DOHH2 (cell line): ENCODE results near the gene WDR75.

Source experiments
- H3F3A ChIP-seq: fragments of 200-600 bp; sonication (generic), shearing (Covaris generic); 2 replicates; pipeline ENCODE4 v1.6.0; 2016; ENCODE audit warnings: antibody characterized with exemption, mild to moderate bottlenecking; ENCODE audit not compliant: control insufficient read depth, insufficient read depth
- H3K27ac ChIP-seq: fragments of 200-600 bp; sonication (generic); 2 replicates; pipeline ENCODE4 v1.5.1; 2014; ENCODE audit warnings: low read depth, mild to moderate bottlenecking, low read length, moderate library complexity
- H3K27me3 ChIP-seq: fragments of 200-600 bp; sonication (generic); 2 replicates; pipeline ENCODE4 v1.6.1; 2014; ENCODE audit warnings: mild to moderate bottlenecking, low read length, mixed read lengths; ENCODE audit not compliant: control insufficient read depth
- H3K36me3 ChIP-seq: fragments of 200-600 bp; sonication (generic); 2 replicates; pipeline ENCODE4 v1.6.1; 2014; ENCODE audit warnings: mild to moderate bottlenecking, low read length, moderate library complexity, mixed read lengths; ENCODE audit not compliant: control insufficient read depth
- H3K4me1 ChIP-seq: fragments of 200-600 bp; sonication (generic); 2 replicates; pipeline ENCODE4 v1.6.1; 2014; ENCODE audit warnings: mild to moderate bottlenecking, low read length, mixed read lengths; ENCODE audit not compliant: control insufficient read depth
- H3K4me2 ChIP-seq: fragments of 200-600 bp; sonication (generic); 2 replicates; pipeline ENCODE4 v1.6.0; 2014; ENCODE audit warnings: mild to moderate bottlenecking, low read length, moderate library complexity
- H3K4me3 ChIP-seq: fragments of 200-600 bp; sonication (generic); 2 replicates; pipeline ENCODE4 v1.5.1; 2014; ENCODE audit warnings: mild to moderate bottlenecking, low read length, mixed read lengths
- H3K79me2 ChIP-seq: fragments of 200-600 bp; sonication (generic); 2 replicates; pipeline ENCODE4 v1.6.1; 2014; ENCODE audit warnings: mild to moderate bottlenecking, low read length, mixed read lengths; ENCODE audit not compliant: control insufficient read depth
- H3K9me2 ChIP-seq: fragments of 200-600 bp; sonication (generic); replicated peaks from 2 replicates; pipeline ENCODE4 v1.6.1; 2014; ENCODE audit warnings: mild to moderate bottlenecking, low read length, mixed read lengths; ENCODE audit not compliant: control insufficient read depth
- H3K9me3 ChIP-seq: fragments of 200-600 bp; sonication (generic); 2 replicates; pipeline ENCODE4 v1.6.1; 2014; ENCODE audit warnings: antibody characterized with exemption, low read length, mixed read lengths; ENCODE audit not compliant: control insufficient read depth, insufficient read depth
- H4K20me1 ChIP-seq: fragments of 200-600 bp; sonication (generic); 2 replicates; pipeline ENCODE4 v1.6.0; 2014; ENCODE audit warnings: low read depth, mild to moderate bottlenecking, antibody characterized with exemption, low read length, moderate library complexity; ENCODE audit not compliant: control insufficient read depth, insufficient read depth
- EZH2phosphoT487 ChIP-seq: fragments of 200-600 bp; sonication (generic); IDR thresholded peaks from 2 replicates; pipeline ENCODE4 v1.6.1; 2017; ENCODE audit warnings: borderline replicate concordance, mild to moderate bottlenecking, antibody characterized with exemption, low read length, moderate library complexity, mixed read lengths
- TF ChIP-seq, protein P1 (sequence below): fragments of 200-600 bp; sonication (generic); IDR thresholded peaks from one replicate; pipeline ENCODE4 v1.5.1; 2014; ENCODE audit warnings: antibody characterized with exemption, mild to moderate bottlenecking, low read depth, low read length; ENCODE audit not compliant: poor library complexity, severe bottlenecking

WDR75 gene

DNA sequence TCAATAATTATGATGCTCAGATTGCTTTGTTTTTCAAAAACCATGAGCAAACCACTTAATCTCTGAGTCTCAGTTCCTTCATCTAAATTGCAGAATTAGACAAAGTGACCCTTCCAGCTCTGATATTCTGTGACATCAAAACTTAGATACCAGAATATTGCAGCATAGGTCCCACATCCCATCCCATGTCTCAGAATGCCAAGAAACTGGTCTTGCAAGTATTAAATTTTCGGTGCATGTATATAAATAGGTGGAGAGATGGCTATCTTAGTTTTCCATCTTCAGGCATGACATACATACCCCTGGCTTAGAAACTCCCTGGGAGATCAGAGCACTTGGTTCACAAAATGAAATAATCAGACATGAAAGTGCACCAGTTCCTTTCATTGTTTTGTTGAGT is 39.8 kb downstream of the WDR75 start:
- TF ChIP-seq, protein P1, sequence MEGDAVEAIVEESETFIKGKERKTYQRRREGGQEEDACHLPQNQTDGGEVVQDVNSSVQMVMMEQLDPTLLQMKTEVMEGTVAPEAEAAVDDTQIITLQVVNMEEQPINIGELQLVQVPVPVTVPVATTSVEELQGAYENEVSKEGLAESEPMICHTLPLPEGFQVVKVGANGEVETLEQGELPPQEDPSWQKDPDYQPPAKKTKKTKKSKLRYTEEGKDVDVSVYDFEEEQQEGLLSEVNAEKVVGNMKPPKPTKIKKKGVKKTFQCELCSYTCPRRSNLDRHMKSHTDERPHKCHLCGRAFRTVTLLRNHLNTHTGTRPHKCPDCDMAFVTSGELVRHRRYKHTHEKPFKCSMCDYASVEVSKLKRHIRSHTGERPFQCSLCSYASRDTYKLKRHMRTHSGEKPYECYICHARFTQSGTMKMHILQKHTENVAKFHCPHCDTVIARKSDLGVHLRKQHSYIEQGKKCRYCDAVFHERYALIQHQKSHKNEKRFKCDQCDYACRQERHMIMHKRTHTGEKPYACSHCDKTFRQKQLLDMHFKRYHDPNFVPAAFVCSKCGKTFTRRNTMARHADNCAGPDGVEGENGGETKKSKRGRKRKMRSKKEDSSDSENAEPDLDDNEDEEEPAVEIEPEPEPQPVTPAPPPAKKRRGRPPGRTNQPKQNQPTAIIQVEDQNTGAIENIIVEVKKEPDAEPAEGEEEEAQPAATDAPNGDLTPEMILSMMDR: no peak
- no peak for TF ChIP-seq EZH2phosphoT487
- no peaks in the 10 kb centered on the region; the same call in 1 of the 2 replicates for H3K27me3 ChIP-seq
- H3K9me3 ChIP-seq: no peaks in the 10 kb centered on the region
- H4K20me1 ChIP-seq: no peaks in the 10 kb centered on the region
- H3K4me3 ChIP-seq: no peak overlapping the region
- H3K36me3 ChIP-seq: peaks cover 1% of the 10 kb centered on the region
- H3K79me2 ChIP-seq: no peaks in the 10 kb centered on the region
- H3K9me2 ChIP-seq: no peaks in the 10 kb centered on the region
- H3K4me2 ChIP-seq: no peak overlapping the region
- H3F3A ChIP-seq: no peaks in the 10 kb centered on the region
- H3K4me1 ChIP-seq: no peaks in the 10 kb centered on the region
- no peak overlapping the region for H3K27ac ChIP-seq

DNA sequence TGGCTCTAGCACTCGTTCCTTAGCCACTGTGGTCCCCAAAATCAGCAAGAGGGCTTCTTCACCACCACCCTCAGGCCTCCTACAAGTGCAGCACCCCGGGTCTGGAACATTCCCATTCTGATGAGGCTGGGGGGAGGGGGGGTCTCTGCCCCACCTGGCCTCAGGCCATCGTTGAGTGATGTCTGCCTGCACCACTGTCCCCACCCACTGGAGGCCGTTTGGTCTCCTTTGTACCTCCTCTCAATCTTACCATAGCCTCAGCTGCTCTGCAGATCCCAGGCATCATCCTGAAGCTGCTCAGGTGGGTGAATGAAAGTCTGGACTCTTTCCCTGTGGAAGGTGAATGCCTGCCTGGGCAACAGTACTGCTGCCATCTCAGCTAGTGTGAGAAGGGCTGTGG is 42.3 kb downstream of the WDR75 start:
- Histone ChIP-seq H3K36me3 (no peaks in the 10 kb centered on the region), H3K4me1 (no peaks in the 10 kb centered on the region), H3K9me3 (no peaks in the 10 kb centered on the region), H3K9me2 (no peaks in the 10 kb centered on the region), H3K79me2 (no peaks in the 10 kb centered on the region), H3F3A (no peaks in the 10 kb centered on the region), H4K20me1 (no peaks in the 10 kb centered on the region), H3K4me2 (no peak overlapping the region), H3K4me3 (no peak overlapping the region), H3K27ac (no peak overlapping the region), H3K27me3 (no peaks in the 10 kb centered on the region; the same call in 1 of the 2 replicates)
- no peak for TF ChIP-seq EZH2phosphoT487
- TF ChIP-seq, protein P1: no peak

DNA sequence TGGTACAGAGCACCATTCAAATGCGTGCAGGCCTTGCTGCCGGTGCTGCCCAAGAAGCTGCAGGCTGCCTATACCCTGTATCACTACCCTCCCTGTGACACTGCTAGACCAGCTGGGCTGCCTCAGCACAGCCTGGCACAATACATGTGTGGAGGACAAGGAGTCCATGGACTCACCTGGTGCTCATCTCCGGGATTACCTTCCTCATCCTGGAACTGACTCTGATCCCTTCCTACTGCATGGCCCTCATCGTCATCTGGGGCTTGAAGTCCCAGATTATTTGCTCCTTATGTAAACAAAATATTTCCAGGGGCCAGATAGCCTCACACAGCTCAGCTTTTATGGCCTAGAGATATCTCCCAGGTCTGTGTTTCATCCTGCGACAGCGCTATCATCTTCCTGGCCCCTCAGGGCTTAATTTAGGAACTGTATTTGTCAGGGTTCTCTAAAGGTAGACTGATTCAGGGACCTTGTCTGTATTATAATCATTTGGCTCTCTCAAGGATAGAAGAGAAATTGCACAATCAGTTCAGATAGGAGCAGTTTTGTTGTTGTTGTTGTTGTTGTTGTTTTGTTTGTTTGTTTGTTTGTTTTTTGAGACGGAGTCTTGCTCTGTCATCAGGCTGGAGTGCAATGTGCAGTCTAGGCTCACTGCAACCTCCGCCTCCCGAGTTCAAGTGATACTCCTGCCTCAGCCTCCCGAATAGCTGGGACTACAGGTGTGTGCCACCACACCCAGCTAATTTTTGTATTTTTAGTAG is 42.9 kb downstream of the WDR75 start:
- H3K4me3 ChIP-seq: no peak overlapping the region
- no peaks in the 10 kb centered on the region for H3K79me2 ChIP-seq
- H3K9me2 ChIP-seq: no peaks in the 10 kb centered on the region
- no peaks in the 10 kb centered on the region for H3K9me3 ChIP-seq
- H3F3A ChIP-seq: no peaks in the 10 kb centered on the region
- H3K4me1 ChIP-seq: no peaks in the 10 kb centered on the region
- no peaks in the 10 kb centered on the region for H4K20me1 ChIP-seq
- no peak for TF ChIP-seq EZH2phosphoT487
- TF ChIP-seq, protein P1: no peak
- H3K27ac ChIP-seq: no peak overlapping the region
- H3K27me3 ChIP-seq: no peaks in the 10 kb centered on the region; the same call in 1 of the 2 replicates
- no peaks in the 10 kb centered on the region for H3K36me3 ChIP-seq
- H3K4me2 ChIP-seq: no peak overlapping the region
